C4-2B (cell line): ENCODE measurements around the gene TMEM59.

ENCODE experiments used
- CTCF ChIP-seq: fragments of 450-650 bp; conservative IDR thresholded peaks from 2 replicates; pipeline ENCODE4 v1.5.1; 2017; ENCODE audit warnings: mild to moderate bottlenecking
- ZFX ChIP-seq: fragments of 450-650 bp; IDR thresholded peaks from 2 replicates; pipeline ENCODE4 v1.6.1; 2017

- TF ChIP-seq CTCF (no peak), ZFX (no peak)
Observed at GRCh38 chr1:54052934-54053744, at the start of gene TMEM59, which contains the start of gene TCEANC2.
